HG02981 (cell line): ENCODE data around the gene PLCL1.
"Not testable (repeated sequence)": the region's sequence is repeated elsewhere in the genome, so short reads cannot be mapped to it uniquely, and the experiment has no call there.

ENCODE experiments used
- ATAC-seq: cut with Tn5 transposase; IDR thresholded peaks from one replicate; pipeline ENCODE4 v1.9.1; 2021; ENCODE audit warnings: mild to moderate bottlenecking, moderate library complexity; ENCODE audit not compliant: unreplicated experiment

The PLCL1 gene

GRCh38 chr2:197809064-197809463 is 4.7 kb downstream of the PLCL1 start:
- no peak for ATAC-seq

DNA sequence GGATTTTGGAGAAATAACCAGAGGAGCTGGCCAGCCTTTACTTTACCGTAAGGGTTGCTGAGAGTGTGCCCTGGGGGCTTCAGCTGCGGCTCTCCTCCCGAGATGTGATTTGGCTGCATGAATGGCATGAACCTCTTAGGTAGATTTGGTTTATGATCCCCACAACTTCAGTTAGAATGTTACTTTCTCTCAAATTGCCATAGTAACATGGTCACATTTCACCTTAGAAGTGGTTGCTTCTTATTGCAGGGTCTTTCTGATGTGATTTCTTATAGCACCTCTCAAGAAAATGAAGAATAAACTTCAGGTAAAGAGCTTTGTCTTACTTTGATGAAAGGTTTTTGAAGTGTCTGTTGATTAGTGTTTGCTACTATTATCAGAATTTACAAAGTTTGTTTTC is 5.6 kb downstream of the PLCL1 start:
- ATAC-seq, result no peak

GRCh38 chr2:197810491-197810890 is 6.1 kb downstream of the PLCL1 start:
- ATAC-seq, result no peak

DNA sequence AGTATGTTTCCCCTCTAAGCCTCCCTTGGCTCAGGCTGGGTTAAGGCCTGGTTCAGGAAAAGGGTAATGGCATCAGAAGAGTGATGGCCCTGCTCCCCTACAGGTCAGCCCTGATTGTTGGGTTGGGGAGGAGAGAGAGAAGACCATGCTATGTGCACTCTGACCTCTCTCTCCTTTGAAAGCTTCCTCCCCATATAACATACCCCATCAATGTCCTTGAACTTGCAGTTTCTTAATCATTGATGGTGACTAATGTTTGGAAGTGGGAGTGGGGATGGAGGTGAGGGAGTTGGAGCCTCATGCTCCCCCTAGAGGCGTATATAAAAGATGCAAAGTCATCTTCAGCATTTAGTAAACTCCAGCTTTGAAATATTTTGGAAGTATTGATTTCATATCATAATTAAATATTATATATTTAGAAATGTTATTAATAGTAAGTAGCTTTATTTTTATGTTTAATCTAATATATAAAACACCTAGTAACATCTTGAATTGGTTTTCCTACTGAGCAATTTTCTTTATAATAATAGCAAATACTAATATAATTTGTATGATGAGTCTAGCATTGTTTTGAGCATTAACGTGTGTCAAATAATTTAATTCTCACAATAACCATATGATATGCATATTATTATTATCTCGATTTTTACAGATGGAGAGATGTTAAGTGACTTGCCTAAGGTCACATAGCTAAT is 8.8 kb downstream of the PLCL1 start:
- ATAC-seq, result peak; percentile 58

DNA sequence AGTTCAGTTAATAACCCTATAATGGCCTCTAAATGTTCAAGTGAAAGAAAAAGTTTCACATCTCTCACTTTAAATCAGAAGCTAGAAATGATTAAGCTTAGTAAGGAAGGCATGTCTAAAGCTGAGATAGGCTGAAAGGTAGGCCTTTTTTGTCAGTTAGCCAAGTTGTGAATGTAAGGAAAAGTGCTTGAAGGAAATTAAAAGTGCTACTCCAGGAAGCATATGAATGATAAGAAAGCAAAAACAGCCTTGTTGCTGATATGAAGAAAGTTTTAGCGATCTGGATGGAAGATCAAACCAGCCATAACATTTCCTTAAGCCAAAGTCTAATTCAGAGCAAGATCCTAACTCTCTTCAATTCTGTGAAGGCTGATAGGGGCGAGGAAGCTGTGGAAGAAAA is 10.1 kb downstream of the PLCL1 start:
- ATAC-seq, result no peak

GRCh38 chr2:197821550-197822289 is 17.3 kb downstream of the PLCL1 start:
- no peak for ATAC-seq

- ATAC-seq, result no peak
These were observed 17.9 kb downstream of the PLCL1 start for GRCh38 chr2:197822333-197822732.

- no peak for ATAC-seq
These were observed 23.2 kb downstream of the PLCL1 start for GRCh38 chr2:197827618-197828017.

DNA sequence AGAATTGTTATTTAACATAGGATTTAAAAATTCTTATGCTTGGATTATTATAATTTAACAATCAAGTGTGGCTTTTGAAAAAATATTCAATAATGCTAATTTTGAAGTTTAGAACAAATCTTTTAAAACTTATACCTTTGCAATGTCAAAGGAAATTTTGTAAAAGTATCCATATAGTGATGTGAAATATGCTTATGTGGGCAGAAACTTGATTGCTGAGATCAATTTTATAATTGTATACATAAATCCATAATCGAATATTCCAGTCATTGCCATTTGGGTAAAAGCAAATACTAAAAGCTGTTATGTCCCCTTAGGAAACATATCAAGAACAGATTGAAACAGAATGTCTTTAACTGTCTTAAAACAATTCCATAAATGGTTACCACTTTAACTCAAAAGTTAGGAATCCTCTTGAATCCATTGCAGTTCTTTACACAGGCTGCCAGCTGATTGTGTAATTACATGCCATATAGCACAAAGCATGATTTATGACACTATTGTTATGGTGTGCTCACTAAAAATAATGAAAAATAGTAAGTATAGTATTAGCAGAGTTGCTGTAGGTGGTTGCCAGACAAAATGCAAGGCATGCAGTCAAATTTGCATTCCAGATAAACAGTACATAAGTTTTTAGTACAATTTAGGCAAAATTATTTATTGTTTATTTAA is 24.2 kb downstream of the PLCL1 start:
- no peak for ATAC-seq

GRCh38 chr2:197834771-197835170 is 30.4 kb downstream of the PLCL1 start:
- ATAC-seq, result not testable (repeated sequence)

GRCh38 chr2:197835293-197835692 is 30.9 kb downstream of the PLCL1 start:
- no peak for ATAC-seq

- ATAC-seq, result peak; percentile 99
These were observed 33.6 kb downstream of the PLCL1 start for GRCh38 chr2:197838036-197838435.

GRCh38 chr2:197838579-197838978 is 34.2 kb downstream of the PLCL1 start:
- peak; percentile 2 for ATAC-seq

DNA sequence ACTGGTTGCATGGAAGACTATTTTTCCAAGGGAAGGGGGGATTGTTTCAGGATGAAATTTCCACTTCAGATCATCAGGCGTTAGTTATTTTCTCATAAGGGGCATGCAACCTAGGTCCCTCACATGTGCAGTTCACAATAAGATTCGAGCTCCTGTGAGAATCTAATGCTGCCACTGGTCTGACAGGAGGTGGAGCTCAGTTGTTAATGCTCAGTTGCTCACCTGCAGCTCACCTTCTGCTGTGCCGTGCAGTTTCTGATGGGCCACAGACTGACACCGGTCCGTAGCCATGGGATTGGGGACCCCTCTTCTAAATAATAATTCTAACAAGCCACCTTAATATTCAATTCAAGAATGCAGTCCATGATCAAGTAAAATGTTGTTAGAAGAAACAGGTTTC is 34.9 kb downstream of the PLCL1 start:
- ATAC-seq, result no peak

GRCh38 chr2:197839856-197840255 is 35.5 kb downstream of the PLCL1 start:
- no peak for ATAC-seq

DNA sequence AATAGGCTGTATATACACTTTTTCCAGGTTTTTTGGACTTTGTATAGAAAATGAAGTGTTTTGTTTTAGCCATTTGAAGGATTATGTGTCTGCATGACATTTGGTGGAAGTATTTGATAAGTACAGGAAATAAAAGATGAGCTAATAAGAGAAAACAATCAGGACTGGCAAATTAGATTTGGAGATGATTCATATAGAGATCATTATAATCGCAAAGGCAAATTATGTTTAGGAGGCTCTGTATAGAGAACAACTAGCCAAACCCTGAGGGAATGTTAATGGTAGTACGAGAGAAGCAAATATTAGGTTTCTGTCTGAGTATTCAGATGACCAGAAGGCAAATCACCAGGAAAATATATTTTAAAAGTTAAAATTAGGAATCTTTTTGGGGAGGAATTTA is 41.7 kb downstream of the PLCL1 start:
- no peak for ATAC-seq

DNA sequence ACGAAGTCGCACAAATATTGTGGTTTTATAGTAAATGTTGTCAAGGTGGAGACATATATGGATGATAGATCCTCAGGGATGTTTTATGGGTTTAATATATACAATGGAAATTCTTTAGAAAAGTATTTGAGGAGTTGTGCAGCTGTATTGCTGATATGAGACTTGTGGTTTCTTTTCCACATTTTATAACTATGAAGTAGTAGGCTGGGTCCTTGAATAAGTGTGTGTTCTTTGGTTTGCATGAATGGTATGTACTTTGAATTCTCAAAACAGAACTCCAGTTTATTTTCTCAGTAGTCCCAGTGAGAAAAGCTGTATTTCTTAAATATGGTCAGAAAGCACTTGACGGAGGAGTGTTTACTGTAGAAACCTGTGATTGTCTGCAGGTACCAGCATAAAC is 42.4 kb downstream of the PLCL1 start:
- ATAC-seq, result no peak

DNA sequence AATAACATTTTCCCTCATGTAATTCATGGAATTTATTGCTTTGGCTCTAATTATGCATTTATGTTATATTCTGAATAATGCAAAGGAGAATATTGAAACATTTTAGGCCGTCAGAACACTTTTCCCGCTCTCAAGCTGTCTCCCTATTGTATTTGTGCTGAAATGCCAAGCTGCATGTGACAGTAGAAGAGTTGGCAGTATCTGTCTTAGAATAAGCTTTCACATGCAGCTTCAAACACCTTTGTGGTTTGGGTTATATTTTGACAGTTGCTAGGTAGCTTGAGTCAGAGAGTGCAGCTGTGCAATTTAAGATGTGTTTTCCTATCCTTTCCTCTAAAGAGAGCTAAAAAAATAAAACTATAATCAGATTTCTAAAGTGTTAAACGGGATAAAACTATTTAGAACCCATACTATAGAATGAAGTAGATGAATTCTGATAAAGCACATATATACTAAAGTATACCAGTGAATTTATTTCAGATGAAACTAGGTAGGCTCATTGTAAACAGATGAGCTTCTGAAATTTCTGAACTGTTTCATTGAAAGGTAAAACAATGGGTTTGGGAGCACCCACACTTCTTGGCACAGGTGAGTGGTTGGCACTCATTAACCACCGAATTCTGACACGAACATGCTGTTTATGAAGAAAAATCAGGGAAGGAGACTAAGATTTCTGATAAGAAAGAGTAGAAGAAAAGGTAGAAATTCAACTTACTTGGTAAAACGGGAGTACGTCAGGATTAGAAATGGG is 43.4 kb downstream of the PLCL1 start:
- ATAC-seq, result no peak

DNA sequence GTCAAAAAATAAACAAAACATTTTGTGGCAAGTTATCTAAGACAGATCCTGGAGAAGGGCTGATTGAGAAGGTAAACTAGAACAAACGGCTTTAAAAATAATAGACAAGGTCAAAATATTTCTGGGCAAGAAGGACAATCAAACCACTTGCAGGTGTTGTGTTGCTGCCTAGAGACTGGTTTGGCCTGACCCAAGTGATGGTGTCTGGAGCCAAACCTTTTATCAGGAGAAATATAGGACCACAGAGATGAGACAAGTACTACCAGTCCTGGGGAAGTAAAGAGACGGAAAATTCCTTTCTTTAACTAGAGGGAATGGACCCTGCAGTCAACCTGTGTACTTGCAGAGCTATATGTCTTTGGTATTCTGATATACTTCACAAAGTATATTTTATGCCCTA is 44.2 kb downstream of the PLCL1 start:
- ATAC-seq, result no peak

DNA sequence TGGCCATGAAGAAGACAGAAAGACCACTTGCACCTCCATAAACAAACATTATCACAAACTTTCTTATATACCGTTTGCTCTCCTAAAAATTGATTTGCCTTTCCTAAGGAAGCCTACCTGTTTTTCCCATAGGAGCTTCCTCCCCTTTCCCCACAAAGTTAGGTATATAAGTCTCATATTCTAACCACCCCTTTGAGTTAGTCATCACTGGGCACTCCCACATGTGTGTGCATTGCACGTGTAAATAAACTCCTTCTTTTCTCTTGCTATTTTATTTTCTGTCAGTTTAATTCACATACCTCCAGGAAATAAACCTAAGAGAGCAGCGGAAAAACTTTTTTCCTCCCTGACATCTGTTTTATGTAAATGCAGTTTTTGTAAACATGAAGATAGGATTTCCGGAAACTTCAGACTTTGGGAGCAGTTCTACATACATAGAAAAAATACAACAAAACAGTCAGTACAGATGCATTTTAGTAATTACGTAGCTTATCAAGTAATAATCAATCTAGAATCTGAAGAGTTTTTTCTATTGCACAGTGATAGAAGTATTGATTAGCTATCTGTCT is 46.6 kb downstream of the PLCL1 start:
- ATAC-seq, result no peak

DNA sequence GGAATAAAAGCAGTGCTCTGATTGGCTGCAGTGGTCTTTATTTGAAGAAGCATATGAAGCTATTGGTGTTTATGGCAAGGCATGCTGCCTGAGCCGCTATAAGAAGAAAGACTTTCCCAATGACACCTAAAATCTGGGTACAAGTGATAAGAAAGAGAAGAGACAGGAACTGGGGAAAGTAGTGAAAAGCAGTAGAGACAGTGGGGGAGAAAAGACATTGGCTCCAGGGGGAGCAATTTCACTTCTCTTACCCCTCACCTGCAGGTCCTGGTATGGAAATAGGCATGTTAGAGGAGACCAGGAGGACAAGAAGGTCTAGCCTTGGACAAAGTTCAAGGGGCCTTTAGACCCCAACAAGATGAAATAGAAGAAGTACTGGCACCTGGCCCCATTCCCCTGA is 47.1 kb downstream of the PLCL1 start:
- no peak for ATAC-seq
